Measurements from ENCODE around the gene SLAMF1.

Gene SLAMF1

DNA sequence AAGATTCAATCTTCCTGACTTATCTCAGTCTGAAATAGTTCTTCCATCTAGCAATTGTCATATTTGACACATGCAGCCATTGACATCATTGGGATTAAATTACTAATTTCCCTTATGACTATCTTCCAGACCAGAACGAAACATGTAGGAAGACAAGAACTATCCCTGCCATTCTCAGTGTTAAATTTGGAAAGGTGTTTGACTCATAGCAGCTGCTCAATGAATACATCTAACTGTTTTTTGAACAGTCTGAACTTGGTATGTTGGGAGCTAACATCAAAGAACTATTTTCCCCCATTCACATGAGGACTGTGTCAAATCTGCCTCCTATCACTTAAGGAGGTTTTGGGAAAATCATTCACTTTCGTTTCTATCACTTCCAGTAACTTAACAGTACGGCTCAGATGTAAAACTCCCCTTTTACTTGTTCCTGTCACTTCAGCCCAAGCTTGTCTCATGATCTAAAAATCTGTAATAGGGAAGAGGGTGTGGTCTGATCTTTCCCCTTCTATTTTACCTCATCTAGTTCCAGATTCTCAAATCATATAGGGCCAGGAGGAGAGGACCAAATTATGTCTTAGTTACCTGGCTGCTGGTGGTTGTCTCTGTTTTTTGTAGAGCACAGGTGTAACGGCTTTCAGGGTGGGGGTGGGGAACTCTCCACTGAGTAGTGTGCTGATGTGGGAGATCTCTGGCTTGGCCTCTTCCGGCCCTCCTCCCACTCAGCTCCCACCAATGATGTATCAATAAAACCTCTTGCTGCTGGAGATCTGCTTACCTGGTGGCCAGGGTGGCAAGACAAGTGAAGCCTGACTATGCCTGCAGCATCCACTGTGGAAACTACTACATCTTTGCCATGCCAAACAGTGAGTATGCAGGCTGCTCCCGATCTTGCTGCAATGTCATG, 26.2 kb upstream of the SLAMF1 start:
- Histone ChIP-seq H3K4me3 (no peak overlapping the region), H3K36me3 (no peaks in the 10 kb centered on the region), H3K27ac (no peak overlapping the region), H3K4me1 (no peaks in the 10 kb centered on the region), H3K27me3 (peaks cover 0 to 3% of the 10 kb centered on the region in 2 donors), H3K9me3 (peaks cover 0 to 3% (median 0%) of the 10 kb centered on the region in 3 donors)
- intact Hi-C loops (cut with DNase I; ENCODE audit: low total_unique reads), result no loop called here
- TF ChIP-seq, protein P1, sequence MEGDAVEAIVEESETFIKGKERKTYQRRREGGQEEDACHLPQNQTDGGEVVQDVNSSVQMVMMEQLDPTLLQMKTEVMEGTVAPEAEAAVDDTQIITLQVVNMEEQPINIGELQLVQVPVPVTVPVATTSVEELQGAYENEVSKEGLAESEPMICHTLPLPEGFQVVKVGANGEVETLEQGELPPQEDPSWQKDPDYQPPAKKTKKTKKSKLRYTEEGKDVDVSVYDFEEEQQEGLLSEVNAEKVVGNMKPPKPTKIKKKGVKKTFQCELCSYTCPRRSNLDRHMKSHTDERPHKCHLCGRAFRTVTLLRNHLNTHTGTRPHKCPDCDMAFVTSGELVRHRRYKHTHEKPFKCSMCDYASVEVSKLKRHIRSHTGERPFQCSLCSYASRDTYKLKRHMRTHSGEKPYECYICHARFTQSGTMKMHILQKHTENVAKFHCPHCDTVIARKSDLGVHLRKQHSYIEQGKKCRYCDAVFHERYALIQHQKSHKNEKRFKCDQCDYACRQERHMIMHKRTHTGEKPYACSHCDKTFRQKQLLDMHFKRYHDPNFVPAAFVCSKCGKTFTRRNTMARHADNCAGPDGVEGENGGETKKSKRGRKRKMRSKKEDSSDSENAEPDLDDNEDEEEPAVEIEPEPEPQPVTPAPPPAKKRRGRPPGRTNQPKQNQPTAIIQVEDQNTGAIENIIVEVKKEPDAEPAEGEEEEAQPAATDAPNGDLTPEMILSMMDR (IDR thresholded peaks at IDR 0.05), result no peak
- no peak for DNase-seq

DNA sequence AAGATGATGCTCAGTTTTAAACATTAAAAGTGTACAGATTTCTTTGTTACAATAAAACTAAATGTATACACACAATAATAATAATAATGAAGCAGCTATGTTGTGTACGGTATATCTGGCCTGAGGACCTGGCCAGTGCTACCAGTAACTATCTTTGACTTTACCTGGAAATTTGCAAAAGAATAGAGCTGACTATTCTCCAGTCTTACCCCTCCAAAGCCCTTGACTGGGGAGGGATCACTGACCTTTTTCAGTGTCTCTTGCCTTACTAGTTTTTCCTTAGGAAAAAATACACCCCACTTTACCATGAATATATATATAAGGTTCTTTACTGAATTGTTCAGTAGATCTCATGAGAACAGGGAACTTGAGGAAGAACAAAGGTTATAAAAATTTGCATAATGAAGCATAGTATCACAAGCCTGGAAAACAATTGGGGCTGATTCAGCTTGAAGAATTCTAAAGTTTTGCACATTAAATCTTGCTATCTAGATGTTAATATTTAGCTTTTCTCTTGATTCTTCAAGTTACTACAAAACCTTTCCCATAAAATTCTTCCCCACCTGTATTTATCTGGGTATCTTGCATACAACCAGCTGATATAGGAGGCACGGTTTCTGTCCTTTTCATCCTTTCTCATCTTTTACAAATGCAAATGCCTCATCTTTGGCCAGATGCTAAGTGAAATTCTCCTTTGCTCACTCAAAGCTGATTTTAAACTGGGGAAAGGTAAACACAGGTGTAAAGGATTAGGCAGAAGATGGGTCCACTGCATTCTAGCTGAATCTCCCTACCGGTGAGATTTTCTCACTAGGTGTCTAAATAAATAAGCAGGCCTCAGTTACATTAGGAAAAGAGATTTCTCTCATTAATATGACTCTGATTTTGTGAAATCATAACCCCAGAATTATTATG, 25.0 kb upstream of the SLAMF1 start:
- Histone ChIP-seq H3K27ac (no peak overlapping the region), H3K4me1 (no peaks in the 10 kb centered on the region), H3K9me3 (peaks cover 0 to 3% (median 0%) of the 10 kb centered on the region in 3 donors), H3K27me3 (no peaks in the 10 kb centered on the region), H3K36me3 (no peaks in the 10 kb centered on the region), H3K4me3 (no peak overlapping the region)
- intact Hi-C loops (cut with DNase I; ENCODE audit: low total_unique reads), result no loop called here
- no peak for DNase-seq
- TF ChIP-seq, protein P1 (IDR thresholded peaks at IDR 0.05), result no peak

DNA sequence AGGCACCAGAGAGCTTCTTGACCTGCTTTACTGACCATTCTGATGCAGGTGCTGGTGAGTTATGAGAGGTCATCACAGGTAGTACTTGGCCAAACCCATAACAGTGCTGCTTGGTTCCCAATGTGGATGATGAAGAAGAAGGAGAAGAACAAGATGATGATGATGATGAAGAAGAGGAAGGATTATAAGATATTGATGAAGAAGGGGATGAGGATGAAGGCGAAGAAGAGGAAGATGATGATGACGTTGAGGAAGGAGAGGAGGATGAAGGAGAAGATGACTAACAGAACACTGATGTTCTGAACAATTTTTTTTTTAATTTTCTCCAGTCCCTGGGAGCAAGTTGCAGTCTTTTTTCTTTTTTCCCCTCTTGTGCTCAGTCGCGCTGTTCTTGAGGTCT, 23.9 kb upstream of the SLAMF1 start:
- Histone ChIP-seq H3K27me3 (no peaks in the 10 kb centered on the region), H3K9me3 (peaks cover 0 to 3% (median 0%) of the 10 kb centered on the region in 3 donors), H3K36me3 (no peaks in the 10 kb centered on the region), H3K4me1 (no peaks in the 10 kb centered on the region), H3K27ac (no peak overlapping the region), H3K4me3 (no peak overlapping the region)
- TF ChIP-seq, protein P1 (IDR thresholded peaks at IDR 0.05), result no peak
- intact Hi-C loops (cut with DNase I; ENCODE audit: low total_unique reads), result no loop called here
- no peak for DNase-seq

DNA sequence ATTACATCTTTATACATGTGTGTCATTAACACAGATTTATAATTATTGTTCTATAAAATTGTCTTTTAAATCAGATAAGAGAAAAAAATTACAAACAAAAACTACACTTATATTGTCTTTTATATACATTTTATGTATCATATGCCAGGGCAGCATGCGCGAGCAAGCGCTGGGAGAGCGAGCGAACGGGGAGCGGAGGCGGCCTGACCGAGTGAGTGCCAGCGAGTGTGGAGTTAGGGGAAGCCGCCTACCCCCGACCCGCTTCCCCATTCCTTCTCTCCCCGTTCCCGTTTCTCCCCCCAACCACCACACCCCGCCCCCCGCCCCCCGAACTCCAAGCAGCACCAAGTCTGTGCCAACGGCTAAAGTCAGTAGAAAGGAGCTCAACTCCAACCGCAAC, 23.0 kb upstream of the SLAMF1 start:
- Histone ChIP-seq H3K9me3 (peaks cover 0 to 3% (median 0%) of the 10 kb centered on the region in 3 donors), H3K27me3 (no peaks in the 10 kb centered on the region), H3K4me3 (no peak overlapping the region), H3K4me1 (no peaks in the 10 kb centered on the region), H3K36me3 (no peaks in the 10 kb centered on the region), H3K27ac (no peak overlapping the region)
- intact Hi-C loops (cut with DNase I; ENCODE audit: low total_unique reads), result no loop called here
- no peak for DNase-seq
- TF ChIP-seq, protein P1 (IDR thresholded peaks at IDR 0.05), result no peak

DNA sequence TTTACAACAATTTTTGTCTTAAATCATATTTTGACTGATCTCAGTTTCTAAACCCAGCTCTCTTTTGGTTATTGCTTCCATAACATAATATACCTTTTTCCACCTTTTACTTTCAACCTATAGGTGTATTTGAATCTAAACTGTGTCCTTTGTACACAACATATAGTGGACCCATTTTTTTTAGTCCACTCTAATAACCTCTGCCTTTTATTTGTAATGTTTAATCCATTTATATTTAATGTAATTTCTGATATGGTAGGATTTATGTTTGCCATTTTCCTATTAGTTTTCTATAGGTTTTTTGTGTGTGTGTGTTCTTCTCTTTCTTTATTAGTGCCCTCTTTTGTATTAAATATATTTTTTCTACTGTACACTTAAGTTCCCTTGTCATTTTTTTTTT, 22.4 kb upstream of the SLAMF1 start:
- H3K27me3 ChIP-seq, result no peaks in the 10 kb centered on the region
- no peak for DNase-seq
- H3K27ac ChIP-seq, result no peak overlapping the region
- TF ChIP-seq, protein P1 (IDR thresholded peaks at IDR 0.05), result no peak
- intact Hi-C loops (cut with DNase I; ENCODE audit: low total_unique reads), result no loop called here
- H3K4me1 ChIP-seq, result no peaks in the 10 kb centered on the region
- no peaks in the 10 kb centered on the region for H3K36me3 ChIP-seq
- H3K9me3 ChIP-seq, result peaks cover 0 to 3% (median 0%) of the 10 kb centered on the region in 3 donors
- no peak overlapping the region for H3K4me3 ChIP-seq
